Endodermal cell (in vitro differentiated cells): ENCODE data around the gene ANTXRL. TPM values are rescaled to one million over a fixed set of nuclear protein-coding genes. Genes with fewer than 3 reads are reported as not detected.
"Not testable (repeated sequence)": the region's sequence is repeated elsewhere in the genome, so short reads cannot be mapped to it uniquely, and the experiment has no call there.

Experiments used
- DNase-seq: peaks from one replicate; pipeline ENCODE4 v3.0.0-alpha.2; 2017
- H3K27ac ChIP-seq: 2 replicates; pipeline ENCODE4 v1.5.1; 2013; ENCODE audit warnings: mild to moderate bottlenecking, low read depth, low read length, moderate library complexity
- H3K27me3 ChIP-seq: 2 replicates; pipeline ENCODE4 v1.6.1; 2013; ENCODE audit warnings: mild to moderate bottlenecking, low read length, moderate library complexity; ENCODE audit not compliant: insufficient read depth, control insufficient read depth, poor library complexity, severe bottlenecking
- H3K36me3 ChIP-seq: 2 replicates; pipeline ENCODE4 v1.7.0; 2013; ENCODE audit warnings: mild to moderate bottlenecking, low read length, moderate library complexity; ENCODE audit not compliant: control insufficient read depth, insufficient read depth
- H3K4me1 ChIP-seq: one replicate; pipeline ENCODE4 v1.7.0; 2013; ENCODE audit warnings: low read length; ENCODE audit not compliant: control insufficient read depth, insufficient read depth
- H3K4me3 ChIP-seq: 2 replicates; pipeline ENCODE4 v1.5.1; 2013; ENCODE audit warnings: mild to moderate bottlenecking, low read length, moderate library complexity
- H3K9ac ChIP-seq: 2 replicates; pipeline ENCODE4 v1.6.1; 2013; ENCODE audit warnings: mild to moderate bottlenecking, low read length, moderate library complexity; ENCODE audit not compliant: poor library complexity, severe bottlenecking; ENCODE audit errors: extremely low read depth
- H3K9me3 ChIP-seq: 2 replicates; pipeline ENCODE4 v1.6.1; 2013; ENCODE audit warnings: mild to moderate bottlenecking, low read length, moderate library complexity; ENCODE audit not compliant: control insufficient read depth
- H3K27ac Mint-ChIP-seq: 2 replicates; pipeline ENCODE4 v1.8.0; 2020; ENCODE audit warnings: mixed read lengths
- H3K27me3 Mint-ChIP-seq: 2 replicates; pipeline ENCODE4 v1.8.0; 2021; ENCODE audit warnings: mild to moderate bottlenecking, mixed read lengths; ENCODE audit not compliant: insufficient read depth
- H3K36me3 Mint-ChIP-seq: 2 replicates; pipeline ENCODE4 v1.8.0; 2020; ENCODE audit warnings: low read depth, mixed read lengths
- H3K4me1 Mint-ChIP-seq: 2 replicates; pipeline ENCODE4 v1.8.0; 2020; ENCODE audit warnings: mixed read lengths
- H3K4me3 Mint-ChIP-seq: 2 replicates; pipeline ENCODE4 v1.8.0; 2020; ENCODE audit warnings: mild to moderate bottlenecking, moderate library complexity, mixed read lengths
- H3K9me3 Mint-ChIP-seq: 2 replicates; pipeline ENCODE4 v1.8.0; 2020; ENCODE audit warnings: mild to moderate bottlenecking, mixed read lengths
- CTCF ChIP-seq: fragments of 200-600 bp; sonication (generic); conservative IDR thresholded peaks from 2 replicates; pipeline ENCODE4 v1.5.0; 2021; ENCODE audit warnings: antibody characterized with exemption, mild to moderate bottlenecking
- WGBS, 2 experiments: methylation state at CpG; one replicate each; pipeline versions ENCODE4 v1.1.5 to v1.1.7; 2013; ENCODE audit warnings: missing lambda C conversion rate in 2 of 2, mixed read lengths in 1 of 2; ENCODE audit not compliant: insufficient coverage in 1 of 2, insufficient read length in 1 of 2; 5-methylcytosine and 5-hydroxymethylcytosine counted together
- total RNA-seq, 2 donors: library from RNA; stranded (reverse); fragmentation: NEBNext Ultra II Directional in 1 of 2; extraction: Animal tissue kit (Norgen Biotek cat#: 25700) in 1 of 2; gene quantifications; 2 replicates in 1 of 2; 3 replicates in 1 of 2; pipeline ENCODE4 v1.2.1, GENCODE V29; 2021

ANTXRL gene
- total RNA-seq, 2 donors from 2014 or later: not detected

DNA sequence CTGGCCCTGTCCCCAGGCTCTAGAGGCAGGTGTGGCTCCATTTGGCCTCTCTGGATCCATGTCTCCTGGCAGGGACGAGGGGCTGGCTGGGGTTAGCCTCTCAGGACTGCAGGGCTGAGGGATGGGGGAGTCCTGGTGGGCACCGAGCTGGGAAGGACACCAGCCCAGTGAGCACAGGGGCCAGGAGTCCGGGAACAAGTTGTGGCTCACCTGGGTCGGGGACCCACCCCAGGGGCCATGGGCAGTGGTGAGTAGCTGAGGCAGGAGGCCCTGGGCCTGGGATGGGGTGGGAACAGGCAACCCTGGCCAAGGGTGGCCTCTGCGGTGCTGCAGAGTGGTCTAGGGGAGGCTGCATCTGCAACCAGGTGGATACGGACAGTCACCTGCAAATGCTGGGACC lies 24.1 kb downstream of the ANTXRL start:
- Histone ChIP-seq H3K9me3 (no peaks in the 10 kb centered on the region), H3K27ac (no peak overlapping the region), H3K4me3 (no peak overlapping the region), H3K36me3 (no peaks in the 10 kb centered on the region), H3K4me1 (no peaks in the 10 kb centered on the region), H3K27me3 (no peaks in the 10 kb centered on the region), H3K9ac (no peak overlapping the region)
- H3K4me3 Mint-ChIP-seq: no peak overlapping the region
- TF ChIP-seq CTCF: no peak
- H3K9me3 Mint-ChIP-seq: no peaks in the 10 kb centered on the region
- no peak for DNase-seq
- 84 to 96% methylated on average over 4 to 6 of the region's 6 CpGs for WGBS, 2 experiments
- peaks cover 13% of the 10 kb centered on the region for H3K4me1 Mint-ChIP-seq
- H3K27ac Mint-ChIP-seq: no peak overlapping the region
- no peaks in the 10 kb centered on the region for H3K27me3 Mint-ChIP-seq
- no peaks in the 10 kb centered on the region for H3K36me3 Mint-ChIP-seq

GRCh38 chr10:46311501-46311951 lies 24.7 kb downstream of the ANTXRL start:
- H3K36me3 Mint-ChIP-seq: no peaks in the 10 kb centered on the region
- H3K9ac ChIP-seq: no peak overlapping the region
- H3K4me3 Mint-ChIP-seq: no peak overlapping the region
- no peak overlapping the region for H3K27ac ChIP-seq
- H3K27ac Mint-ChIP-seq: no peak overlapping the region
- no peak for TF ChIP-seq CTCF
- H3K4me1 ChIP-seq: no peaks in the 10 kb centered on the region
- no peaks in the 10 kb centered on the region for H3K27me3 ChIP-seq
- H3K4me1 Mint-ChIP-seq: peaks cover 14% of the 10 kb centered on the region
- H3K9me3 Mint-ChIP-seq: no peaks in the 10 kb centered on the region
- H3K27me3 Mint-ChIP-seq: no peaks in the 10 kb centered on the region
- no peaks in the 10 kb centered on the region for H3K36me3 ChIP-seq
- no peak overlapping the region for H3K4me3 ChIP-seq
- no peak for DNase-seq
- WGBS, 2 experiments: 79% methylated on average over 7 of the region's 7 CpGs; no CpG with 5 or more reads in 1 of the 2 experiments
- no peaks in the 10 kb centered on the region for H3K9me3 ChIP-seq

- H3K36me3 Mint-ChIP-seq, H3K4me3 ChIP-seq, H3K27ac Mint-ChIP-seq, H3K27ac ChIP-seq, H3K9me3 ChIP-seq, H3K36me3 ChIP-seq, H3K27me3 ChIP-seq, H3K9me3 Mint-ChIP-seq, H3K4me1 ChIP-seq, H3K27me3 Mint-ChIP-seq, H3K4me3 Mint-ChIP-seq, H3K9ac ChIP-seq, DNase-seq: not testable (repeated sequence)
- peaks cover 14% of the 10 kb centered on the region for H3K4me1 Mint-ChIP-seq
- 91 to 100% methylated on average over 2 to 6 of the region's 9 CpGs for whole genome bisulfite sequencing, 2 experiments
Observed at GRCh38 chr10:46311961-46312431, 25.2 kb downstream of the ANTXRL start.

DNA sequence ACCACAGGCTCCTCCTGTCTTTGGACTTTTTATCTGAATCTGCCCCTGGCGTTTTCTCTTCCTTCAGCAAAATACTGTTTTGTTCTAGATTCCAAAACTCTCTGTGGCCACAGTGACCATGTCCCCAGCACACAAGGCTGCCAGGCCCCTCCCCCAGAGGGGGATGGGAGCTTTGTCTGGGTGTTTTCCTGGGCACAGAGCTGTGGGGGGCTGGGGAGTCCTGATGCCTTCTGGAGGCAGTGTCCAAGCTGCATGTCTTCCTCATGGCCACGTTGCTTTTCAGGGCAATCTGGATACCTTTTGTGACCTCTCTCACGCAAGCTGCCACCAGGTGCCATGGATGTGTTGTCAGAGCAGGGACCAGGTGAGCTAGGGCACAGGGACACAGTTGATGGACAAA lies 26.2 kb downstream of the ANTXRL start:
- Histone ChIP-seq H3K4me3 (no peak overlapping the region), H3K27me3 (no peaks in the 10 kb centered on the region), H3K27ac (no peak overlapping the region), H3K9me3 (no peaks in the 10 kb centered on the region), H3K9ac (no peak overlapping the region), H3K4me1 (no peaks in the 10 kb centered on the region), H3K36me3 (no peaks in the 10 kb centered on the region)
- H3K4me1 Mint-ChIP-seq: peaks cover 18% of the 10 kb centered on the region
- TF ChIP-seq CTCF: no peak
- WGBS, 2 experiments: 86% methylated on average over 3 of the region's 3 CpGs; no CpG with 5 or more reads in 1 of the 2 experiments
- no peak overlapping the region for H3K4me3 Mint-ChIP-seq
- no peaks in the 10 kb centered on the region for H3K27me3 Mint-ChIP-seq
- H3K36me3 Mint-ChIP-seq: no peaks in the 10 kb centered on the region
- DNase-seq: no peak
- no peak overlapping the region for H3K27ac Mint-ChIP-seq
- H3K9me3 Mint-ChIP-seq: no peaks in the 10 kb centered on the region
